ENCODE results near the gene CAMK2N2.

The CAMK2N2 gene

DNA sequence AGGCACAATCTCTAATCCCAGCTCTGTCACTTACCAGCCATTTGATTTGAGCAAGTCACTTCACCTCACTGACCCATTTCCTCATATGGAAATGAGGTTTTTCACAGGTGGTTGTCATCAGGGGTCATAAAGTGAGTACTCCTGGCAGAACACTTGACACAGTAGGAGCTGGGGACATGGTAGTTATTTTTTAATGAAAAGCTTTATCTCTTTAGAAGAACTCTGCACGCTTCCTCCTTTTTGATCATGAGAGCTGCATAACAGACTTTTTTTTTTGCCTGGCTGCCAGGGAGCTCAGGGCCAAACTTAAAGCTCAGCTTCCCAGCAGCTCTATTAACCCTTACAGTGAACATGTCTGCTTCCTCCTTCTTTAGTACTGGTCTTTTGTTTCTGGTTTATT, 23.5 kb downstream of the CAMK2N2 start:
- H3K27ac ChIP-seq = no peak overlapping the region
- TF ChIP-seq ZFX (IDR thresholded peaks at IDR 0.05) = no peak
- TF ChIP-seq, protein P1, sequence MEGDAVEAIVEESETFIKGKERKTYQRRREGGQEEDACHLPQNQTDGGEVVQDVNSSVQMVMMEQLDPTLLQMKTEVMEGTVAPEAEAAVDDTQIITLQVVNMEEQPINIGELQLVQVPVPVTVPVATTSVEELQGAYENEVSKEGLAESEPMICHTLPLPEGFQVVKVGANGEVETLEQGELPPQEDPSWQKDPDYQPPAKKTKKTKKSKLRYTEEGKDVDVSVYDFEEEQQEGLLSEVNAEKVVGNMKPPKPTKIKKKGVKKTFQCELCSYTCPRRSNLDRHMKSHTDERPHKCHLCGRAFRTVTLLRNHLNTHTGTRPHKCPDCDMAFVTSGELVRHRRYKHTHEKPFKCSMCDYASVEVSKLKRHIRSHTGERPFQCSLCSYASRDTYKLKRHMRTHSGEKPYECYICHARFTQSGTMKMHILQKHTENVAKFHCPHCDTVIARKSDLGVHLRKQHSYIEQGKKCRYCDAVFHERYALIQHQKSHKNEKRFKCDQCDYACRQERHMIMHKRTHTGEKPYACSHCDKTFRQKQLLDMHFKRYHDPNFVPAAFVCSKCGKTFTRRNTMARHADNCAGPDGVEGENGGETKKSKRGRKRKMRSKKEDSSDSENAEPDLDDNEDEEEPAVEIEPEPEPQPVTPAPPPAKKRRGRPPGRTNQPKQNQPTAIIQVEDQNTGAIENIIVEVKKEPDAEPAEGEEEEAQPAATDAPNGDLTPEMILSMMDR (conservative IDR thresholded peaks at IDR 0.05) = no peak

DNA sequence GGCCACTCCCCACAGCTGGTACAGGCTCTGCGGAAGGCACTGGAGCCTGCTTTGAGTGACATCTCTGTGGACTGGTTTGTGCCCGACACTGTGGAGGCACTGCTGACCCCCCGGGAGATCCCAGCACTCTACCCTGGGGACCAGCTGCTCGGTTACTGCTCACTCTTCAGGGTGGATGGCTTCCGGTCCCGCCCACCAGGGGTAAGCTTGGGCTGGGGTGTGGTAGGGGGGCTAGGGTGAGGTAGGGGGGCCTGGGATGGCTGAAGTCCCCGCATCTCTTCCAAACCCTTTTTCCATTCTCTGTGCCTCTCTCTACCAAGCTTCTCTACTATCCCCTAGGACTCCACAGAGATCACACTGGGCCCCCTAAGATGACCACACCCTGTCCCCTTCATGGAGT, 24.1 kb downstream of the CAMK2N2 start:
- no peak overlapping the region for H3K27ac ChIP-seq
- TF ChIP-seq, protein P1 (conservative IDR thresholded peaks at IDR 0.05) = no peak
- no peak for TF ChIP-seq ZFX (IDR thresholded peaks at IDR 0.05)

DNA sequence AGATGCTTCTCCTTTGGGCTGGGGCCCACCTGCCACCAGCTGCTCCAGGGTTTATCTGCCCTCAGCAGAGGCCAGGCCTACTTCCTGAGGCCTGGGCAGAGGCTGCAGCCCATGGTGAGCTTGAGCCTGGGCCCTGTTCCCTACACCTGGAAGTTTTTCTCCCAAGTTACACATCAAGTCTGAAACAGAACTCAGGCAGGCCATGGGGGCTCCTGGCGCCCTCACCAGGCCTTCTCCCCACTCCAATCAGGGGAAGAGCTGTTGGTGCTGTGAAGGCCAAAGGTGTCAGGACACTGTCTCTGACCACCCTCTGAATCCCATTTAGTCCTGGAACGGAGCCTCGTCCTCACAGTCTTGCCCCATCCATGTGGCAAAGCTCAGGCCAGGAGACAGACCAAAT, 24.7 kb downstream of the CAMK2N2 start:
- H3K27ac ChIP-seq = no peak overlapping the region
- TF ChIP-seq ZFX (IDR thresholded peaks at IDR 0.05) = no peak

DNA sequence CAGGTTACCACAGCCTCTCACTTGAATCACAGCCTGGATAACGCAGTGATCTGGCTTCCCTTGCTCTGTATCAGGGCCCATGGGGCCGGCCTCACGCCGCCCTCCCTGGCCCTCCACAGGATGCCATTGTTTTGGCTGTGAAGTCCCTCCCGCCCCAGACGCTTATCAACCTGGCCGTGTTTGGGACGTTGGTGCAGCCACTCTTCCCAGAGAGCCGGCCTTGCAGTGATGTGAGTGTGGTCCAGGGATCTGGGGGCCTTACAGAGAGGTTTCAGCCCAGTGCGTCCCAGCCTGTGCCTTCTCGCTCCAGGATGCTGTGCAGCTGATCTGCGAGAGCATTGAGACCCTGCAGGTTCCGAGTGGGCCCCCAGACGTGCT, 25.3 kb downstream of the CAMK2N2 start:
- TF ChIP-seq, protein P1 (conservative IDR thresholded peaks at IDR 0.05) = no peak
- no peak for TF ChIP-seq ZFX (IDR thresholded peaks at IDR 0.05)
- H3K27ac ChIP-seq = no peak overlapping the region

DNA sequence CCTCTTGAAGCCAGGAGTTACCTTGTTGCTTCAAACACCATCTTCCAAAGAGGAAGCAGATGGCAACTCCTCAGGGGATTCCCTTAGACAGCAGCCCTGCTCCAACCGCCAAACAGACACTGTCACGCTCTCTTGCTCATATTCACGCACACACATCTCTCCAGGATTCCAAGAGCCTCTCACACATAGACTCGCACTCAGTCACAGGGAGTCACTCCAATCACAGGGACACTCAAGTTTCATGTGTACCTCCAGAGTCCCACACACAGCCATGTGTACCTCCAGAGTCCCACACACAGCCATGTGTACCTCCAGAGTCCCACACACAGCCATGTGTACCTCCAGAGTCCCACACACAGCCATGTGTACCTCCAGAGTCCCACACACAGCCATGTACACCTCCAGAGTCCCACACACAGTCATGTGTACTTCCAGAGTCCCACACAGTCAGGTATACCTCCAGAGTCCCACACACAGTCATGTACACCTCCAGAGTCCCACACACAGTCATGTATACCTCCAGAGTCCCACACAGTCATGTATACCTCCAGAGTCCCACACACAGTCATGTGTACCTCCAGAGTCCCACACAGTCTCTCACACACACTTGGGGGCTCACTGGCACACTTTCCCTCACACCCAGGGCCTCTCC, 25.8 kb downstream of the CAMK2N2 start:
- H3K27ac ChIP-seq = no peak overlapping the region
- TF ChIP-seq, protein P1 (conservative IDR thresholded peaks at IDR 0.05) = no peak
- TF ChIP-seq ZFX (IDR thresholded peaks at IDR 0.05) = no peak

DNA sequence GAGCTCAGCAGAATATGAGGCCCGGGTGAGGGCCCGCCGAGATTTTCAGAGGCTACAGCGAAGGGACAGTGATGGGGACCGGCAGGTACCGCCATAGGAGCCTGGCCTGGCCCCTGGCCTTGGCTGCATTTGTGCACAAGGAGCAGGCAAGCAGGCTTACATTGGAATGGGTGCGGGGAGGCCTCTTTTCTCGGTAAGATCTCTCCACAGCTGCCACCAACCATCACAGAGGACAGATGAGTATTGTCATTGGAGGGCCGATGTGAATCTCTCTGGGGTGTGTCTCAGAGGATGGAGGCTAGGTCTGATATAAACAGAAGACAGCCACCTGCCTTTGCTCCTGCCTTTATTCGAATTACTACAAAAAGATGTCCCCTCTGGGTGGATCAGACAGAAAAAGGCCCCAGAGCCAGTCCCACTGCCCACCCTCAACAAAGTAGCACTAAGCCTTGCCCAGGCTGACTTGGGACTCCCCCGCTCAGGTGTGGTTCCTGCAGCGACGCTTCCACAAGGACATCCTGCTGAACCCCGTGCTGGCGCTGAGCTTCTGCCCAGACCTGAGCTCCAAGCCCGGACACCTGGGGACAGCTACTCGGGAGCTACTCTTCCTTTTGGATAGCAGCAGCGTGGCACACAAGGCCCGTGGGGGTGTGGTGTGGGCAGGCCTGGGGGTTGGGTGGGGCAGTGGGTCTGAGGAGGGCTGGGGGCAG, 26.5 kb downstream of the CAMK2N2 start:
- no peak overlapping the region for H3K27ac ChIP-seq
- TF ChIP-seq, protein P1 (conservative IDR thresholded peaks at IDR 0.05) = no peak

DNA sequence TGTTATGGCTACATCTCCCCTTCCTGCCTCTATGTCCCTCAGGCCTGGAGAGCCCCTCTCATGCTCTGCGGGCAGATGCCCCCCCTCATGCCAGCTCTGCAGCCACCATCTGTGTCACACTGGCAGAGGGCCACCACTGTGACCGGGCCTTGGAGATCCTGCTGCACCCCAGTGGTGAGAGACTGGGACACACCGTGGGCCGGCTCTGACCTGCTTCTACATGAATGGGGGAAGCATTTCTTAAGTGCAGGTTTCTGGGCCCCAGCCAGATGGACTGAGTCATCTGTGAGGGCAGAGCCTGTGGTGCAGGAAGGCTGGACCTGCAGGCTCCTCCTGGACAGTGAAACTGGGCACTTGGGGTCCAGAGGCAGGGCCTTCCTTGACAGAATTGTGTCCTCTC, 27.1 kb downstream of the CAMK2N2 start:
- TF ChIP-seq, protein P1 (conservative IDR thresholded peaks at IDR 0.05) = no peak
- no peak for TF ChIP-seq ZFX (IDR thresholded peaks at IDR 0.05)
- H3K27ac ChIP-seq = no peak overlapping the region

Data from C4-2B (cell line).